ENCODE data around the gene UBE2R2. TPM values are rescaled to one million over a fixed set of nuclear protein-coding genes. Genes with fewer than 3 reads are reported as not detected.
A peak's percentile ranks its signal among the peaks of the same experiment; 100 is the strongest.
"Not testable (repeated sequence)": the region's sequence is repeated elsewhere in the genome, so short reads cannot be mapped to it uniquely, and the experiment has no call there.

The UBE2R2 gene
- total RNA-seq, 1 experiment from 2014 or later, result 28.2 TPM

DNA sequence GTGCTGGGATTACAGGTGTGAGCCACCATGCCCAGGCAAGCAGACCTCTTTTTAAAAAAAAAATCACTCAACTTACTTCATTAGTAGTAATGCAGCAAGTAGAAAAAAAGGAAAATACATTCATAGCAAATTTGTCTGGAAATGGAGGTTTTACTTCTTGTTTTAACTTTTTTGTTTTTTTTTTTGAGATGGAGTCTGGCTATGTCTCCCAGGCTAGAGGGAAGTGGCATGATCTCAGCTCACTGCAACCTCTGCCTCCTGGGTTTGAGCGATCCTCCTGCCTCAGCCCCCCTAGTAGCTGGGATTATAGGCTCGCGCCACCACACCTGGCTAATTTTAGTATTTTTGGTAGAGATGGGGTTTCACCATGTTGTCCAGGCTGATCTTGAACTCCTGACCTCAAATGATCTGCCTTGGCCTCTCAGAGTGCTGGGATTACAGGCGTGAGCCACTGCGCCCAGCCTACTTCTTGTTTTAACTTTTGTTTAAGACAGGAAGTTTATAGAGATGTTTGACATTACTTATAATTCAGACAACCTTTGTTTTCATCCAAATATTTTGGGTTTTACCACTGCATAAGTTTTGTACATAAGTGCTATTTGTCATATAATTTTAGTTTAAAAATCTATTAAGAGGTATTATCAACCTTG, 26.5 kb downstream of the UBE2R2 start:
- H3K27me3 ChIP-seq (ENCODE audit: control insufficient read depth, insufficient read depth, low read length), result no peaks in the 10 kb centered on the region
- no peak overlapping the region for H3K4me3 ChIP-seq (ENCODE audit: insufficient read depth, low read depth, low read length)
- H3K36me3 ChIP-seq (replicated peaks; ENCODE audit: control insufficient read depth, insufficient read depth, low read length), result no peaks in the 10 kb centered on the region
- DNase-seq, result no peak

DNA sequence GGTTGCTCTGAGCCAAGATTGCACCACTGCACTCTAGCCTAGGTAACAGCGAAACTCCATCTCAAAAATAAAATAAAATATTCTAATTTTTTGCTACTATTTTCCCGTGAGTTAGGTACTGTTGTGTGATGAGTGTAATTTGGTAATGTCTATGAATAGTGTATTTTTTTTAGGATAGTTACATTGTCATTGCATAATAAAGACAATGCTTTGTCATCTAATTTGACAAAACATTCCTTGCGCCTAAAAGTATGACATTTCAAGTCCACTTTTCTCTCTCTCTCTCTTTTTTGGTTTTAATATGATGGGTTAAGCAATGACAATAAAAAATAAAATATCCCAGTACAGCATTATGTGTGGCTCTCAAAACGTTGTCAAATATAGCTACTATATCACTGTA, 29.3 kb downstream of the UBE2R2 start:
- H3K36me3 ChIP-seq (replicated peaks; ENCODE audit: control insufficient read depth, insufficient read depth, low read length), result no peaks in the 10 kb centered on the region
- H3K27me3 ChIP-seq (ENCODE audit: control insufficient read depth, insufficient read depth, low read length), result no peaks in the 10 kb centered on the region
- no peak for DNase-seq
- no peak overlapping the region for H3K4me3 ChIP-seq (ENCODE audit: insufficient read depth, low read depth, low read length)

DNA sequence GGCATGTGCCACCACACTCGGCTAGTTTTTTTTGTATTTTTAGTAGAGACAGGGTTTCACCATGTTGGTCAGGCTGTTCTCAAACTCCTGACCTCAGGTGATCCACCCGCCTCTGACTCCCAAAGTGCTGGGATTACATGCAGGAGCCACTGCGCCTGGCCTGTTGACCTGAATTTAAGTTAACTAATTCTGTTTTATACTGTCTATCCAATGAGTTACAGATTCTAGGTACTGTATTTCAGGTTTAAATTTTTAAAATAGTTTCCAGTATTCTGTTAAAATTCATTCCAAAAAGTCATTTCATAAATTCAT, 30.9 kb downstream of the UBE2R2 start:
- not testable (repeated sequence) for H3K27me3 ChIP-seq (ENCODE audit: control insufficient read depth, insufficient read depth, low read length); H3K36me3 ChIP-seq (replicated peaks; ENCODE audit: control insufficient read depth, insufficient read depth, low read length); H3K4me3 ChIP-seq (ENCODE audit: insufficient read depth, low read depth, low read length); DNase-seq

DNA sequence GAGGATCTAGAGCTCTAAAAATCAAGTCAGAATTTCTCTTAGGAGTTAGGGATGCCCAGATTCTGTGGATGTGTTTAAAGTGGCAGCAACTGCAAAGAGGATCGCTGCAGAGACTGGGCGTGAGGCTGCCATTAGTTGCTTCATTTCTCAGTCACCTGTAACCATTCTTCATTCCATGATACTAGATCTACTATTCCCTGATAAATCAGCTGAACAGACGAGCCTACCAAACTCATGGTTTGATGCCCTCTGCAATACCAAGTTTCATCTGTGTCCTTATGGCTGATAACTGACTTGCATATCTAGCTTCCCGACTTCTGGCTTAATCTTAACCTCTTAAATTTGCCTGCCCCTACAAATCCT, 33.3 kb downstream of the UBE2R2 start:
- Histone ChIP-seq H3K36me3 (replicated peaks; ENCODE audit: control insufficient read depth, insufficient read depth, low read length) (no peaks in the 10 kb centered on the region), H3K4me3 (ENCODE audit: insufficient read depth, low read depth, low read length) (no peak overlapping the region), H3K27me3 (ENCODE audit: control insufficient read depth, insufficient read depth, low read length) (no peaks in the 10 kb centered on the region)
- no peak for DNase-seq

DNA sequence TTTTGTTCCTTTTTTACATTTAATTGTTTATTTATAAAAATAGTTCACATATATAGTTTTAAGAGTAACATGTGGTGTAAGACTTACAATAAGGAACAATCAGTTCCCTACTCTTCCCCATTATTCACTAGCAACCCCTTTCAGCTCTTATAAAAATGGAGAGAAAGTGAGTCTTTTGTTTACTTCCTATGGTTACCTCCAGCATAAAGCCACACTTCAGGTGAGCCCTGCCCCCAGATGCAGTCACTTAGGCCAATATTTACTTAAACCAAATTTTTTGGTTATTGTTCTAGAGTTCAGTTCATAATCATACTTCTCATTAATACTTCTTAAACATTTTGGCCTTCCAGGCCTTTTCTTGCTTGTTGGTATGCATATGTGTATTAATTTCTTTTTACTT, 33.7 kb downstream of the UBE2R2 start:
- H3K36me3 ChIP-seq (replicated peaks; ENCODE audit: control insufficient read depth, insufficient read depth, low read length), result no peaks in the 10 kb centered on the region
- DNase-seq, result no peak
- H3K27me3 ChIP-seq (ENCODE audit: control insufficient read depth, insufficient read depth, low read length), result no peaks in the 10 kb centered on the region
- H3K4me3 ChIP-seq (ENCODE audit: insufficient read depth, low read depth, low read length), result no peak overlapping the region

DNA sequence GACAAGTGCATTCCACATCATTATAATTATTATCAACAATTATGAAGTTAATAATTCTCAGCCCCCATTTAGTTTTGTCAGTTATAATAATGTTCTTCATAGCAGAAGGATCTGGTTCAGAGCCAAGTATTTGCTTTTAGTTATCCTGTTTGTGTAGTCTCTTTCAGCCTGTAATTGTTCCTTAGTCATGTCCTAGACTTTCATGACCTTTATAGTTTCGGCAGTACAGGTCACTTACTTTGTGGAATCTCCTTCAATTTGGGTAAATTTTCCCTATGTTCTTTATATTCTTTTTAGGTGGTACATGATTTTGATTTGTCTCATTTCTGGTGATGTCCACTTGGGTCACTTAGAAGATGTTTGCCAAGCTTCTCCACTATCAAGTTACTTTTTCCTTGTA, 34.3 kb downstream of the UBE2R2 start:
- no peak overlapping the region for H3K4me3 ChIP-seq (ENCODE audit: insufficient read depth, low read depth, low read length)
- no peaks in the 10 kb centered on the region for H3K36me3 ChIP-seq (replicated peaks; ENCODE audit: control insufficient read depth, insufficient read depth, low read length)
- no peak for DNase-seq
- no peaks in the 10 kb centered on the region for H3K27me3 ChIP-seq (ENCODE audit: control insufficient read depth, insufficient read depth, low read length)

DNA sequence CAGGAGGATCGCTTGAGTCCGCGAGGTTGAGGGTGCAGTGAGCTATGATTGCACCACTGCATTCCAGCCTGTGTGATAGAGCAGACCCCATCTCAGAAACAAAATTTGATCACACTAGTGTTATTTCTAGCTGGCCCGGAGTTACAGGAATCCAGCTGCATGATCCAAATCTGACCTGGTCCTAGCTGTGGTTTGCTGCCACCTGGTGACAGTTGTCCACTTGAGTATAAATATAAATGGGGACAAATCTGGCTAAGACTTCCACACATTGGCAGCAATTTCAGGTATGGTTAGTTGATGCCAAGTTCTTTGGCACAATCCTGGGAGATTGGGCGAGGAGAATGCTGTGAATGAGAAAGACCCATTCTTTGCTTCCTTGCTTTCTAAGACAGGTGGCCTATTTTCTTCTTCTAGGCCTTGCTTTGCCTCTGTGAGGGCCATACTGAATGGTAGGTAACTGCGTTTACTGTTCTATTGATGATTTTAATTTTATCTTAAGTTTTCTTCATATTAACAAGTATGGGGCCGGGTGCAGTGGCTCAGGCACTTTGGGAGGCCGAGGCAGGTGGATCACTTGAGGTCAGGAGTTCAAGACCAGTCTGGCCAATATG, 35.4 kb downstream of the UBE2R2 start:
- no peaks in the 10 kb centered on the region for H3K36me3 ChIP-seq (replicated peaks; ENCODE audit: control insufficient read depth, insufficient read depth, low read length)
- no peak overlapping the region for H3K4me3 ChIP-seq (ENCODE audit: insufficient read depth, low read depth, low read length)
- peak; percentile 25 for DNase-seq
- H3K27me3 ChIP-seq (ENCODE audit: control insufficient read depth, insufficient read depth, low read length), result no peaks in the 10 kb centered on the region

GRCh38 chr9:33856247-33856646, 39.3 kb downstream of the UBE2R2 start:
- Histone ChIP-seq H3K36me3 (replicated peaks; ENCODE audit: control insufficient read depth, insufficient read depth, low read length) (no peaks in the 10 kb centered on the region), H3K27me3 (ENCODE audit: control insufficient read depth, insufficient read depth, low read length) (no peaks in the 10 kb centered on the region), H3K4me3 (ENCODE audit: insufficient read depth, low read depth, low read length) (no peak overlapping the region)
- no peak for DNase-seq

GRCh38 chr9:33858423-33858822, 41.5 kb downstream of the UBE2R2 start:
- no peak for DNase-seq
- H3K27me3 ChIP-seq (ENCODE audit: control insufficient read depth, insufficient read depth, low read length), result no peaks in the 10 kb centered on the region
- no peaks in the 10 kb centered on the region for H3K36me3 ChIP-seq (replicated peaks; ENCODE audit: control insufficient read depth, insufficient read depth, low read length)
- H3K4me3 ChIP-seq (ENCODE audit: insufficient read depth, low read depth, low read length), result no peak overlapping the region

DNA sequence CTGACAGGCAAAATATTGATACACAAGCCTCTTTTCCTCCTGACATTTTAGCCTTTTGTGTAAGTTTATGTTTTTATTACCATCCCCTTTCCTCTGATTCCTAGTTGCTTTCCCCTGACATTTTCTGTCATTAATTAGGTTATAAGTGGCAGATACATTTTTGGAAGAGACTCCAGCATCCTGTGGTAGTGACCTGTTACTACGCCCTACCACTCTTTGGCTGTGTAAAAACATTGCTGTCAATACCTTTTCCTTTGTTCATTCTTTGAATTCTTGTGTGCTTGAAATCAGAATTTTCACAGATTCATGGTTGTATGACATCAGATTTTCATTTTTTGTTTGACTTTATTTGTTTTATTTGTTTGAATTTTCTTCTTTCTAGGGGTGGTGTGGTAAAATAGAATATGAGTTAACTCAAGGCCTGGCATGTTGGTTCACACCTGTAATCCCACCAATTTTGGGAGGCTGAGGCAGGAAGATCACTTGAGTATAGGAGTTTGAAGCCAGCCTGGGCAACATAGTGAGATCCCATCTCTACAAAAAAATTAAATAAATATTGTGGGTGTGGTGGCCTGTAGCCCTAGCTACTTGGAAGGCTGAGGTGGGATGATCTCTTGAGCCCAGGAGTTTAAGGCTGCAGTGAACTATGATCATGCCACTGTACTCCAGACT, 43.4 kb downstream of the UBE2R2 start:
- Histone ChIP-seq H3K4me3 (ENCODE audit: insufficient read depth, low read depth, low read length) (no peak overlapping the region), H3K36me3 (replicated peaks; ENCODE audit: control insufficient read depth, insufficient read depth, low read length) (no peaks in the 10 kb centered on the region), H3K27me3 (ENCODE audit: control insufficient read depth, insufficient read depth, low read length) (no peaks in the 10 kb centered on the region)
- peak; percentile 16 for DNase-seq

GRCh38 chr9:33861917-33862453, 45.0 kb downstream of the UBE2R2 start:
- Histone ChIP-seq H3K4me3 (ENCODE audit: insufficient read depth, low read depth, low read length) (no peak overlapping the region), H3K36me3 (replicated peaks; ENCODE audit: control insufficient read depth, insufficient read depth, low read length) (no peaks in the 10 kb centered on the region), H3K27me3 (ENCODE audit: control insufficient read depth, insufficient read depth, low read length) (no peaks in the 10 kb centered on the region)
- no peak for DNase-seq

DNA sequence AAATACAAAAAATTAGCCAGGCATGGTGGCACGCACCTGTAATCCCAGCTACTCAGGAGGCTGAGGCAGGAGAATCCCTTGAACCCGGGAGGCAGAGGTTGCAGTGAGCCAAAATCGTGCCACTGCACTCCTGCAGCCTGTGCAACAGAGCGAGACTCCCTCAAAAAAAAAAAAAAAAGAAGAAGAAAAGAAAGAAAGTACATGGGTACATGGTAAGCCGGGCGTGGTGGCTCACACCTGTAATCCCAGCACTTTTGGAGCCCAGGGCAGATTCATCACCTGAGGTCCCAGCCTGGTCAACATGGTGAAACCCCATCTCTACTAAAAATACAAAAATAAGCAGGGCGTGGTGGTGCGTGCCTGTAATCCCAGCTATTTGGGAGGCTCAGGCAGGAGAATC, 46.1 kb downstream of the UBE2R2 start:
- not testable (repeated sequence) for H3K4me3 ChIP-seq (ENCODE audit: insufficient read depth, low read depth, low read length); H3K27me3 ChIP-seq (ENCODE audit: control insufficient read depth, insufficient read depth, low read length); H3K36me3 ChIP-seq (replicated peaks; ENCODE audit: control insufficient read depth, insufficient read depth, low read length); DNase-seq

DNA sequence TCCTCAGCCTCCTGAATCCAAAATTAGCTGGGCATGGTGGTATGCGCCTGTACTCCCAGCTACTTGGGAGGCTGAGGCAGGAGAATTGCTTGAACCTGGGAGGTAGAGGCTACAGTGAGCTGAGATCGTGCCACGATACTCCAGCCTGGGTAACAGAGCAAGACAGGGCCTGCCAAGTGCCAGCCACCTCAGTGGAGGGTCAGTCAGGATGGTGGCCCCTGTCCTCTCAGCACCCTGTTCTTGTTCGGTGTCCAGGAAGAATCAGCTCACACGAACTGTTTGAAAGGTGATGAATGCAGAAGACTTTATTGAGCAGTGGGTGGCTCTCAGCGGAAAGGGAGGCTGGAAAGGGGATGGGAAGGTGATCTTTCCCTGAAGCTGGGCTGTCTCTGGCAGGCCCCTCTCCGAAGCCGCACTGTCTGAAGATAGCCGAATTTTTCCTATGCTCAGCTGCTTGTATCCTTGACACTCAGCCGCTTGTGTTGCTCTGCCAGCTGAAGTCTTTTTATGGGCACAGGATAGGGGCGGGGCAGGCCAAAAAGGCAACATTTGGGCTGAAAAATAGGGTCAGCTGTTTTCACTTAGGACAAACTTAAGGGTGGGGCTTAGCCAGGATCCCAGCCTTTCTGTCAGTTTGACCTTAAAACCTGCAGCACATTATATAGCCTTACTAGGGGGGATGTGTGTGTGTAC, 50.9 kb downstream of the UBE2R2 start:
- Histone ChIP-seq H3K27me3 (ENCODE audit: control insufficient read depth, insufficient read depth, low read length) (no peaks in the 10 kb centered on the region), H3K36me3 (replicated peaks; ENCODE audit: control insufficient read depth, insufficient read depth, low read length) (no peaks in the 10 kb centered on the region), H3K4me3 (ENCODE audit: insufficient read depth, low read depth, low read length) (no peak overlapping the region)
- no peak for DNase-seq

DNA sequence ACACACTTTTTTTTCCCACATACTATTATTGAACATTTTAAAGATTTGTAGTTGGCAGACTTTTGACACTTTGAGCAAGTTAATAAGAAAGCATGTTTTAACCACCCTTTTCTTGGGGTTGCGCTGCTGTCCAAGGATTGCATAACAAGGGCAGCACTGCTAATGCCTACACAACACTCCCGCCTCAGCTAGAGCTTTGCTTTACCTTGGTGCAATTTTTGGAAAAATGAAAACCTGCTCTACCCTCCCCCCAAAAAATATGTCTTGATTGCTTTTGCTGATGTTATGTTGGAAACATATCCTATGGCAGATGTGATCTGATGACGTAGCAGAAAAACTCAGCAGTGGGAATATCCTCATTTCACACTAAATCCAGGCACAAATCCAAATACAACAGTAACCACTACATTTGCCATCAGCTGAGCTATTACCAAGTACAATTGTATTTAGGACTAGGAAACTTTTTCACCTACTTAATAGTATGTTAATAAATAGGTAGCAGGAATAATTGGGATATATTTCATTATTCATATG, 51.5 kb downstream of the UBE2R2 start:
- H3K36me3 ChIP-seq (replicated peaks; ENCODE audit: control insufficient read depth, insufficient read depth, low read length), result no peaks in the 10 kb centered on the region
- no peak for DNase-seq
- no peak overlapping the region for H3K4me3 ChIP-seq (ENCODE audit: insufficient read depth, low read depth, low read length)
- no peaks in the 10 kb centered on the region for H3K27me3 ChIP-seq (ENCODE audit: control insufficient read depth, insufficient read depth, low read length)

GRCh38 chr9:33869243-33869642, 52.3 kb downstream of the UBE2R2 start:
- DNase-seq; H3K27me3 ChIP-seq (ENCODE audit: control insufficient read depth, insufficient read depth, low read length); H3K4me3 ChIP-seq (ENCODE audit: insufficient read depth, low read depth, low read length); H3K36me3 ChIP-seq (replicated peaks; ENCODE audit: control insufficient read depth, insufficient read depth, low read length): not testable (repeated sequence)
